HG03139 (cell line): ENCODE data around the gene SEMA5A.
A peak's percentile ranks its signal among the peaks of the same experiment; 100 is the strongest.
"Not testable (repeated sequence)": the region's sequence is repeated elsewhere in the genome, so short reads cannot be mapped to it uniquely, and the experiment has no call there.

Source experiments
- ATAC-seq: cut with Tn5 transposase; IDR thresholded peaks from one replicate; pipeline ENCODE4 v1.9.1; 2021; ENCODE audit not compliant: unreplicated experiment

SEMA5A gene

DNA sequence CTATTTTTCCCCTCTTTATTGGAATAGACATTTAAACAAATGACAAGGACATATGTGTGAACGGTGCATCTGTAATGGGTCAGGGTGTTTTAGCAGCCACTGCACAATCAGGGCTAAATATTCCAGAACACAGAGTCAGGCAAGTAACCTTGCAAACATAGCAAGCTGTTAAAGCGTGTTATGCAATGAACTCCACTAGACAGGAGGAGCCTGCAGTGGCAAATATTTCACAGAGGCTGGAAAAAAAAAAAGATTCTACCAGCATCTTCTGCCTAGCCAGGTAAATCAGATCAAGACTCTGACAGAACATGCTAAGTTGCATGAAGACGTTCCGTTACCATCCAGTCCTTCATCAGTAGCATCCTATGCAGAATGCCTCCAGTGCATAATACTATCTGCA, 171.8 kb downstream of the SEMA5A start:
- no peak for ATAC-seq

- no peak for ATAC-seq
Measured at GRCh38 chr5:9373571-9373970, 172.3 kb downstream of the SEMA5A start.

DNA sequence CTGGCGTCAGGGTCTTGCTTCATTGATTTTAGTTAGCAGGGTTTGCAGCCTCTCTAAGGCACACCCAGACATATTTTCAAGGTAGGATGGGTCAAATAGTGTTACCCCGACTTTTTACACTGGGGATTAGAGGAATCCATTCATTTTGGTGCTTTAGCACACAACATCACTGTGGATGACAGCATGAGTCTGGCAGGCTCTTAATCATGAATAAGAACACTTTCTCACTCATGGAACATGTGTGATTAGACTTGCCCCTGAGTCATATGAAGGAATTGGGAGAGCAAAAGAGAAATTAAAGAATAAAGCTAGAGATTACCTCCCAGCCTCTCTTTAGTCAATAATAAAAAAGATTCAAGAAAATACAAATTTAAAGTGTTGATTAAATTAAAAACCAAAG, 175.6 kb downstream of the SEMA5A start:
- ATAC-seq, result no peak

DNA sequence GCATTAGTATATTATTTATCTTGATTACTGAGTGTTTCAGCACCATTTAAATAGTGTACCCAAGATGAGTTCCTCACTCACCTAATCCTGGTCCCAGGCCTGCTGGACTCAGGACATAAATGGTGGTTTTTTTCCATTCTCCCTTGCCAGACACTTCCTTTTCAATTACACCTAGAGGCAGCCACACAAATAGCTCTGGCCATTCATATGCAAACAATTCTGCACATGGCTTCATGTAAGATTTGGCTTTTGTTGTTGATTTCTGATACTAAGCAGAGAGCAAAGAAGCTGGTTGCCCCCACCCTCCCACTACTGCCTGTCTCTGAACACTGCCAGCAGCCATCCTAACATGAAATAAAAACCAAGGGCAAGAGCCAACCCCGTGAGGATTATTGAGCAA, 180.4 kb downstream of the SEMA5A start:
- ATAC-seq, result no peak

DNA sequence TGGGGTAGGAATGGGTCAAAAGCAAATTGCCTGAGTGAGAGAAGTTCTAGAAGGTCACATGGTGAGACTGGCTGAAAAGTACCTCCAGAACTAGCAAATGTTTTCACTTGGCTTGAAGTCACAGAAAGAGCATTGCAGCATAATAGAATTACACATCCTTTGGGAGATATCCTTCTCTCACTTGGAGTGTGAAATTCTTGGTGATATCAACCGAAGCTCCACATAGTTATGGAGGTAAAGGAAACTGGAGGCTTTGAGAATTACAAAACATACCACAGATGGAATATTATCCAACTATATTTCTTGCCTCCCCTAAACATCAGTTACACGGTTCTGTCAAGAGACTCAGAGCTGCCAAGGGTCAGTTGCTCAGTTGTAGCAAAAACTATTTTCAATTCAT, 182.4 kb downstream of the SEMA5A start:
- no peak for ATAC-seq

GRCh38 chr5:9363026-9363425, 182.8 kb downstream of the SEMA5A start:
- peak; percentile 45 for ATAC-seq

DNA sequence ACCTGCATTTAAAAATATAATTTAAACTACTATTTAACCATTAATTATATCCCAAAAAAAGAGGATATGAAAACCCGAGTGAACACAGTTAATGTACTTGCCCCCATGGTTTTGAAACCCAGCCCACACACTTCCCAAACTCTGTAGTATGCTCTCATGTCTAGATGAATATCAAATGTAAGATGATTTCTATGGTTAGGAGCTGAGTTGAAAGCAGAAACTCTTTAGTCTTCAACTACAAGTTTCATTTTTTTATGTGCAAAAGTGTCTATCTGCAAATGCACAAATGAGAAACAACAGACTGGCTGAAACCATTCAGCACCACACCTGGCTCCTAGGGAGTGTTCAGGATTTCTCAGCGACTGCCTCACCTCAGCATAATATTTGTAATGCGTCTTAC, 183.3 kb downstream of the SEMA5A start:
- ATAC-seq, result peak; percentile 45

DNA sequence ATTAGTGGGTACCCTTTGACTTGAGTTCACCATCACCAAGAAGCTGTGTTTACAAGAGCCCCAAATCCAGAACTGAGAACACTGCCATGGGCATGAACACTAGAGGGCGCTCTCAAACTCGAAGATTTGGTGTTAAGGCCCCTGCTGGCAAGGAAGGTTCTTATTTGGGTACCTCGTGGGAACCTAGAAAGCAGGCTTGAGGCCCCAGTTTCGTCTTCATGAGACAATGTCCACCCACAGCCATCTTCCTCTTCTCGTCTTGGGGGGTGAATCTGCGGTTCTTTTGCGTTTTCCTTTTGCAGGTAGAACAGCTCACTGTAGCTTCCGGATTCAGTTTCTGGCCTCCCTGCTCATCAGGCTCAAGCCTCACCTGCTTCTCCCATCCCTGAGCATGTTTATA, 184.0 kb downstream of the SEMA5A start:
- ATAC-seq, result peak; percentile 55

DNA sequence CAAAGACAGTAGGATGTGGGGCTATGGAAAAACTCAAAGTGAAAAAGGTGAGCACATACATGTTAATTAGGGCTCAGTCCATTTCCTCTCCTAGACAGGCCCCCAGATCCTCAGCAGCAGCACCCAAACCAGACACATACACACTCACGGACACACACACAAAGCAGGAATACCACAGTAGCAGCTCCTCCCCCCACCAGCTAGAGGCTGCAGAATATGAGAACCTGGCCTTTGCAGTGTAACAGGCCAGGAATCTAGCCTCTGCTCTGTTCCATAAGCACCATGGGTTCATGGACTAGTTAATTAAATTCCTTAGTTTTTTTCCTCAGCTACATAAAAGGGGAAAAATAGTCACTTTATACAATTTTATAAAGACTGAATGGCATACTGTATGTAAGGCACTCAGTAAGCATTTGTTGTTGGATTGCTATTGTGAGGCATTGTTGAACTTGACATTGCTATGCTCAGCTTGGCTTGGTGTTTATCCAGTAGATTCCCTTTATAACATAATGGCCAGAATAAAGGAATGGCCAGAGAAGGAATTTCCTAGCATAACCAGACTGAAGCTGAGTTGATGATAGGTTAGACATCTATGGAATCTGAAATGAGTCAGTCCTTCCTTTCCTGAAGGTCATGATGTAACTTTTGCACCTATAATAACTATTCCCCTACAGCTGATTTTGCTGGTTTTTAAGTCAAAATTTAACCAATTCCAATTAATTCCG, 186.8 kb downstream of the SEMA5A start:
- no peak for ATAC-seq

DNA sequence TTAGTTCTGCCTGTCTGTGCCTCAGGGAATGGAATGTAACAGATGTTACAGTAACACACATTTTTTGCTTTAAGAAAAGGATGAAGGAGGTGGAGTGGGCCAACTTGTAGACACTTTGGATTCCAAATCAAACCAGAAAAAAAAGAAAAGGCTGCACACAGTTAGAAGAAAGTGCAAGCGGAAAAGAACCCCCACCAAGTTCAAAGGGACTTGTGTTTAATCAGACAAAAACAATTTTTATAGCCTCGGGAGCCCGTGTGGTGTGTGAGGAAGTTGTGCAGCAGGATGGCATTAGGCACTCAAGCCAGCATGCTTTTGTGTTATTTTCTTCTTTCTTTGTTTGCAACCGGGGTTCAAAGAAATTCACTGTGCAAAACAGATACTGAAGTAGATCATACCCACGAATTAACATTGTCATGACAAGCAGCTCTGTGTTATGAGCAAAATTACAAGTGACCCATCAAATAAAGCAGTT, 189.5 kb downstream of the SEMA5A start:
- no peak for ATAC-seq

- ATAC-seq, result no peak
Measured at GRCh38 chr5:9354336-9355081, 191.4 kb downstream of the SEMA5A start.

DNA sequence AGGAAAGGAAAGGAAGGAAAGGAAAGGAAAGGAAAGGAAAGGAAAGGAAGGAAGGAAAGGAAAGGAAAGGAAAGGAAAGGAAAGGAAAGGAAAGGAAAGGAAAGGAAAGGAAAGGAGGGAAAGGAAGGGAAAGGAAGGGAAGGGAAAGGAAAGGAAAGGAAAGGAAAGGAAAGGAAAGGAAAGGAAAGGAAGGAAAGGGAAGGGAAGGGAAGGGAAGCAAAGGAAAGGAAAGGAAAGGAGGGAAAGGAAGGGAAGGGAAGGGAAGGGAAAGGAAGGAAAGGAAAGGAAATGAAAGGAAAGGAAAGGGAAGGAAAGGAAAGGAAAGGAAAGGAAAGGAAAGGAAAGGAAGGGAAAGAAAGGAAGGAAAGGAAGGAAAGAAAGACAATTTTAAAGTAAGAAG, 192.8 kb downstream of the SEMA5A start:
- ATAC-seq, result not testable (repeated sequence)

GRCh38 chr5:9351546-9351945, 194.3 kb downstream of the SEMA5A start:
- no peak for ATAC-seq

DNA sequence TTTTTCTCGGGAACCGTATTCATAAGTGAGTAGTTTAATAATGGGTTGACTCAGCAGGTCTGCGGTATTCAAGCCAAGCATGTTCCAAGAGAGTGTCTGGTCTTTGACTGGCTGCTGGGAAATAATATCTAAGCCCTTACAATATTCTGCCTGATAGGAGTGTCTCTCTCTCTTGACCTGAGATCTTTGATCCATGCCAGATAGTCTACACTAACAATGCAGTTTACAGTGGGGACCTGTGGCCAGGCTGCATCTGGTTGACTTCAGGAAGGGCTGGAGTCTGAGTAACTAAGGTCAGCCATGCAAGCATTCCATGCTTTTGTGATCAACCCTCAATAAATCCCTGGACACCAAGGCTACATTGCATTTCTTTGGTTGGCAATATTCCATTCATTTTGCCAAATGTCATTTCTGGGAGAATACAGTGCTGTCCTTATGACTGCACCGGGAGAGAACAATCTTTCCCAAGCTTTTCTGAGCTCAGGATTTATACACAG, 195.5 kb downstream of the SEMA5A start:
- ATAC-seq, result no peak

DNA sequence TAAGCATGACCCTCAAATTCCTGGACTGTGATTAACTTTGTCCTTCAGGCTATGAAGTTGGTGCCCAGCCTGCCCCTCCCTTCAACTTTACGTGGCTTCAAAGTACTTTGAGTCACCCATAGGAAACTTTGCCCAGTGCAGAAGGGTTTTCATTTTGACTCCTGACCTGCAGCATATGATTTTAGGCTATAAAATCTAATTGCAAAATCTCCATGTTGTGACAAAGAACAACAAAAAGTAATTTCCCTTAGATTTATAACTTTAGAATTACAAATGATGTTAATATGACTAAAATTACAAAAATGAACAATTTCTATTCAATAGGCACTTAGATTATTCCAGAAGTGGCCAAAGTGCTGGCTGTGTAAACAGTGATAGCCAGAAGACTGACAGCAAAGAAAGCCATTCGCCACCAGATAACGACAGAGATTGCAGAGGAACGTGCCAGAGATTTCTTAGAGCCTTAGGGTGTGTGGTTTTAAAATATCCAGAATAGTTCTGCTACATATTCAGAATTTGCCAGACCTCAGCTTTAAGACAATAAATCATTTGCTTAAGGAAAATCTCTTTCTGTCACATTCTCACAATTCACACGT, 197.4 kb downstream of the SEMA5A start:
- ATAC-seq, result no peak

DNA sequence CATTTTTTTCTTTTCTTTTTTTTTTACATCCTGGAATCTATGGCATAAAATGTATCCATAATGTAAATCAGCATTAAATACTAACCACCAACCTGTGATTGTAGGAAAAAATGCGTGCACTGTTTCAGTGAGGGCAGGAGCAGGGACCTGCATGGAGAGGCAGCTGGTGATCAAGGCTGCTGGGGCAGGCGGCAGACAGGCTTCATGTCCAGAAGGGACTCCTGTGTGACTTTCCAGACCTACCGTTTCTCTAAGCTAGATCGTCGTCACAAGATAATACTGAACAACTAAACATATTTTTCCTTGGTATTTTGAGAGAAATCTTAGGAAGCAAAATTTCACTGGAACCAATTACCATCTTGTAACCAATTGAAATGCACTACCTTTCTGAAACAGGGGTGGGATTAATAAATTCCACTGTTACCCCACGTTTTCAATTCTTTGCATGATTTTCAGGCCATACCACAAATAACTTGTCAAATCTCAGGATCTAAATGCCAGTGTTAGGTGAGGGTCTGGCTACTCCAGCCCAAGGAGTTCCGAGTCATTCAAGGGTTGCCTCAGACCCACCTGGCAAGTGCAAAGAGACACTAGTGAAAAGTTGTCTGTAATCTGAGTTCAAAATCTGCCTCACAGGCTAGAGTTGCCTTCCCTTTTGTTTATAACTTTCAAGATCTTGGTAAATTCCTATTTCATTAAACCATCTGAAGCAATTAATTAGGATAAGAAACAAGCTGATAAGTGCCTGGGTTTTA, 198.2 kb downstream of the SEMA5A start:
- ATAC-seq, result no peak

- no peak for ATAC-seq
Measured at GRCh38 chr5:9347032-9347431, 198.8 kb downstream of the SEMA5A start.

- ATAC-seq, result no peak
Measured at GRCh38 chr5:9344751-9345240, 201.1 kb downstream of the SEMA5A start.

DNA sequence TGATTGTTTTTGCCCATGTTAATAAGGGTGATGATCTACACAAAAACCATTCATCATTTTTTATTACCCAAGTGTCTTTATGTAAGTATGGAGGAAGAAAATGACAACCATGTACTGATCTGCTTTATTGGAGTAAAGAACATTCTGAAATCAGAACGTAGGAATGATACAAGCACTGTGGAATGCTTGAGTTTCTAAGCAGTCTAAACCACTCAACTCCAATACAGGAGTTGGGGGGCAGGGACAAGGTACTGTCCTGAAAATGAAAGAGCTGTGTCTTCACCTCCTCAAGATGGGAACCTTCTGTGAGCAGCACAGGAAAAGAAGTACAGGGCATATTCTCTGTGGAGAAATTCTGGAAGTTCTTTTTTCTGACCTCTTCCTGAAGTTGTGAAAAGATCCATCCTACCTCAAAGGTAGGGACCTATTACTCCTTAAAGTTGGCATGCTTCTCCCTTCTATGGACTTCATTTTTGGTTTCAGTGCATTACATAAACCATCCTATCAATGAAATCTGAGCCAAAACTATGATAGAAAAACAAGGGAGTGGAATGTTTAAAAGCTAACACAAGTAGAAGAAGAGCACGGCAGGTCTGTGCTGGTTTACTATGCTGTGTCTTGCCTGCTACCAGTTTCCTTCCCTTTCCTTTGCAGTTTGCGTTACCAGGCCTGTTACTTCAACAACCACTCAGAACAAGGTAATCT, 202.6 kb downstream of the SEMA5A start:
- ATAC-seq, result no peak

DNA sequence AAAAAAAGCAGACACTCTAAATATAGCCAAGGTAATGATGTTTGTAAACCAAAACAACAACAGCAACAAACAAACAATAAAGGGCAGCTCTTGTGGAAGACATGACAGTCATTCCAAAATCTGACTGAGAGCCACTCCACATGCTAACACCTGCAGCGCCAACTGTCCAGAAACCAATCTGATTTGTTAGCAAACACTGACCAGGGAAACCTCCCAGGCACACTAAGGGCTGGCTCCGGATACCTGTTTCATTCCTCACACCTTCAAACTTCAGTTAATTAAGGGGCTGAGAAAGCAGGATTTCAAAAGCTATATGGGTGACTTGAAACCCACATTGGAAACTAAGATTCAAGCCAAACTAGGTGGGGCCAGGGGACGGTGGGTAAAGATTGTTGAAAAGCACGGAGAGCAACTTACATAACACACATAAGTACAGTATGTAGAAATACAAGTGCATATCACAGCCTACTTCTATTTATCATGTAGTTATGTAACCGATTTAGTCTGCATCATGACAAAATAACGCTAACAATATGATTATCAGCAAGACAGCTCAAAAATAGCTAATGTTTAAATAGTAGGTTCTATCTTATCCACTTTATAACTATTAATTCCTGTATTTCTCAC, 203.6 kb downstream of the SEMA5A start:
- ATAC-seq, result no peak
